Osteoblast (primary cell): ENCODE results near the gene CDC42SE2. TPM values are rescaled to one million over a fixed set of nuclear protein-coding genes. Genes with fewer than 3 reads are reported as not detected.
A peak's percentile ranks its signal among the peaks of the same experiment; 100 is the strongest.

Experiments
- DNase-seq: peaks from one replicate; pipeline ENCODE4 v3.0.0; 2011; ENCODE audit warnings: low spot score, mixed read lengths; ENCODE audit not compliant: insufficient read length; ENCODE audit errors: missing footprints
- H2AFZ ChIP-seq: 2 replicates; pipeline ENCODE4 v1.6.0; 2011; ENCODE audit warnings: mild to moderate bottlenecking, low read length
- H3K27ac ChIP-seq: 2 replicates; pipeline ENCODE4 v1.5.1; 2011; ENCODE audit warnings: mild to moderate bottlenecking, low read depth, low read length, moderate library complexity
- H3K27me3 ChIP-seq: 2 replicates; pipeline ENCODE4 v1.6.0; 2012; ENCODE audit warnings: mild to moderate bottlenecking, control low read depth, inconsistent platforms, low read length, moderate library complexity; ENCODE audit not compliant: insufficient read depth
- H3K36me3 ChIP-seq: 2 replicates; pipeline ENCODE4 v1.5.1; 2011; ENCODE audit warnings: mild to moderate bottlenecking, low read length, control low read depth, moderate library complexity; ENCODE audit not compliant: insufficient read depth
- H3K4me1 ChIP-seq: 2 replicates; pipeline ENCODE4 v1.5.1; 2011; ENCODE audit warnings: mild to moderate bottlenecking, low read length, control low read depth, moderate library complexity; ENCODE audit not compliant: insufficient read depth
- H3K4me2 ChIP-seq: 2 replicates; pipeline ENCODE4 v1.6.0; 2011; ENCODE audit warnings: mild to moderate bottlenecking, low read length; ENCODE audit not compliant: insufficient read depth
- H3K4me3 ChIP-seq: fragments of 200-600 bp; sonication (generic); 3 replicates; pipeline ENCODE4 v1.5.1; 2012; ENCODE audit warnings: mild to moderate bottlenecking, low read length, inconsistent platforms; ENCODE audit not compliant: insufficient read depth
- H3K79me2 ChIP-seq: 2 replicates; pipeline ENCODE4 v1.6.0; 2012; ENCODE audit warnings: mild to moderate bottlenecking, low read length, control low read depth, inconsistent platforms; ENCODE audit not compliant: insufficient read depth
- H3K9me3 ChIP-seq: 2 replicates; pipeline ENCODE4 v1.5.1; 2011; ENCODE audit warnings: low read depth, low read length, control low read depth
- H4K20me1 ChIP-seq: 2 replicates; pipeline ENCODE4 v1.6.0; 2012; ENCODE audit warnings: mild to moderate bottlenecking, low read length, control low read depth; ENCODE audit not compliant: insufficient read depth
- CTCF ChIP-seq: IDR thresholded peaks from 2 replicates; pipeline ENCODE4 v1.5.1; 2011; ENCODE audit warnings: mild to moderate bottlenecking, low read depth, low read length, moderate library complexity; ENCODE audit errors: extremely low read depth
- total RNA-seq: library from RNA; depleted of rRNA; stranded (reverse); fragments of >200 nt; gene quantifications from 2 replicates; pipeline ENCODE4 v1.2.3, GENCODE V29; 2012

The CDC42SE2 gene
- total RNA-seq, 1 donor = 22.8 TPM

- Histone ChIP-seq H3K4me1 (peaks cover 17% of the 10 kb centered on the region), H3K79me2 (peaks cover 60% of the 10 kb centered on the region), H3K36me3 (no peaks in the 10 kb centered on the region), H3K4me2 (no peak overlapping the region), H3K9me3 (no peaks in the 10 kb centered on the region), H3K27ac (no peak overlapping the region), H2AFZ (no peak overlapping the region), H3K27me3 (no peaks in the 10 kb centered on the region), H3K4me3 (no peak overlapping the region), H4K20me1 (no peaks in the 10 kb centered on the region)
- no peak for TF ChIP-seq CTCF
- no peak for DNase-seq
These were observed 16.6 kb downstream of the CDC42SE2 start for GRCh38 chr5:131280417-131280816.

GRCh38 chr5:131281133-131281867 is 17.4 kb downstream of the CDC42SE2 start:
- TF ChIP-seq CTCF = no peak
- H3K4me3 ChIP-seq = no peak overlapping the region
- no peaks in the 10 kb centered on the region for H3K9me3 ChIP-seq
- H3K36me3 ChIP-seq = no peaks in the 10 kb centered on the region
- H4K20me1 ChIP-seq = no peaks in the 10 kb centered on the region
- peaks cover 62% of the 10 kb centered on the region for H3K79me2 ChIP-seq
- H3K27me3 ChIP-seq = no peaks in the 10 kb centered on the region
- no peak for DNase-seq
- peaks cover 17% of the 10 kb centered on the region for H3K4me1 ChIP-seq
- H2AFZ ChIP-seq = no peak overlapping the region
- H3K4me2 ChIP-seq = peak overlapping the region; percentile 6
- peak overlapping the region; percentile 19 for H3K27ac ChIP-seq

GRCh38 chr5:131281868-131282234 is 18.0 kb downstream of the CDC42SE2 start:
- H3K4me3 ChIP-seq = no peak overlapping the region
- H2AFZ ChIP-seq = no peak overlapping the region
- H4K20me1 ChIP-seq = no peaks in the 10 kb centered on the region
- no peak for TF ChIP-seq CTCF
- peak overlapping the region; percentile 6 for H3K4me2 ChIP-seq
- H3K79me2 ChIP-seq = peaks cover 64% of the 10 kb centered on the region
- peaks cover 17% of the 10 kb centered on the region for H3K4me1 ChIP-seq
- no peaks in the 10 kb centered on the region for H3K27me3 ChIP-seq
- no peaks in the 10 kb centered on the region for H3K36me3 ChIP-seq
- H3K27ac ChIP-seq = peak overlapping the region; percentile 19
- no peak for DNase-seq
- H3K9me3 ChIP-seq = no peaks in the 10 kb centered on the region

- Histone ChIP-seq H3K79me2 (peaks cover 61% of the 10 kb centered on the region), H2AFZ (no peak overlapping the region), H3K36me3 (no peaks in the 10 kb centered on the region), H4K20me1 (no peaks in the 10 kb centered on the region), H3K9me3 (no peaks in the 10 kb centered on the region), H3K4me1 (peaks cover 17% of the 10 kb centered on the region), H3K4me2 (no peak overlapping the region), H3K4me3 (no peak overlapping the region), H3K27me3 (no peaks in the 10 kb centered on the region), H3K27ac (no peak overlapping the region)
- no peak for TF ChIP-seq CTCF
- DNase-seq = no peak
These were observed 18.4 kb downstream of the CDC42SE2 start for GRCh38 chr5:131282235-131282634.
